HG03571 (cell line): ENCODE data around the gene SUMF1.

ENCODE experiments used
- ATAC-seq: cut with Tn5 transposase; IDR thresholded peaks from one replicate; pipeline ENCODE4 v1.9.1; 2021; ENCODE audit not compliant: unreplicated experiment

SUMF1 gene

GRCh38 chr3:4418156-4418555 is 48.9 kb downstream of the SUMF1 start:
- no peak for ATAC-seq

GRCh38 chr3:4417449-4417848 is 49.6 kb downstream of the SUMF1 start:
- ATAC-seq: no peak

GRCh38 chr3:4416961-4417360 is 50.1 kb downstream of the SUMF1 start:
- ATAC-seq: no peak

- no peak for ATAC-seq
These were observed 50.6 kb downstream of the SUMF1 start for GRCh38 chr3:4416427-4416945.

GRCh38 chr3:4413467-4413866 is 53.6 kb downstream of the SUMF1 start:
- no peak for ATAC-seq

- no peak for ATAC-seq
These were observed 55.2 kb downstream of the SUMF1 start for GRCh38 chr3:4411833-4412232.

- no peak for ATAC-seq
These were observed 55.8 kb downstream of the SUMF1 start for GRCh38 chr3:4411236-4411635.

- no peak for ATAC-seq
These were observed 56.5 kb downstream of the SUMF1 start for GRCh38 chr3:4410606-4411005.

- ATAC-seq: no peak
These were observed 57.0 kb downstream of the SUMF1 start for GRCh38 chr3:4409971-4410573.

- no peak for ATAC-seq
These were observed 57.7 kb downstream of the SUMF1 start for GRCh38 chr3:4409415-4409814.

GRCh38 chr3:4408958-4409357 is 58.1 kb downstream of the SUMF1 start:
- ATAC-seq: no peak

GRCh38 chr3:4407941-4408340 is 59.1 kb downstream of the SUMF1 start:
- ATAC-seq: no peak

- ATAC-seq: peak; percentile 67
These were observed 60.1 kb downstream of the SUMF1 start for GRCh38 chr3:4406746-4407568.

- no peak for ATAC-seq
These were observed 62.2 kb downstream of the SUMF1 start for GRCh38 chr3:4404881-4405280.

- no peak for ATAC-seq
These were observed 65.6 kb downstream of the SUMF1 start for GRCh38 chr3:4401441-4401840.

- no peak for ATAC-seq
These were observed 67.6 kb downstream of the SUMF1 start for GRCh38 chr3:4399476-4399875.

GRCh38 chr3:4398941-4399245 is 68.2 kb downstream of the SUMF1 start:
- ATAC-seq: no peak

- ATAC-seq: no peak
These were observed 68.7 kb downstream of the SUMF1 start for GRCh38 chr3:4398120-4398940.

- no peak for ATAC-seq
These were observed 69.6 kb downstream of the SUMF1 start for GRCh38 chr3:4397466-4397865.

GRCh38 chr3:4396542-4396941 is 70.5 kb downstream of the SUMF1 start:
- ATAC-seq: no peak

GRCh38 chr3:4396006-4396405 is 71.1 kb downstream of the SUMF1 start:
- no peak for ATAC-seq

- ATAC-seq: no peak
These were observed 71.6 kb downstream of the SUMF1 start for GRCh38 chr3:4395448-4395847.
